GM12878 (cell line): Measurements from ENCODE around the gene RTN4R. TPM values are rescaled to one million over a fixed set of nuclear protein-coding genes. Genes with fewer than 3 reads are reported as not detected.

Experiments
- ATAC-seq: fragments of 200-7000 bp; cut with Tn5 transposase; 3 replicates; pipeline ENCODE4 v1.9.1; 2020; ENCODE audit warnings: mild to moderate bottlenecking, moderate library complexity
- BruUV-seq: library from RNA; stranded (reverse); fragments of 400-500 nt; replicated peaks from 2 replicates; lab custom pipeline; 2021; lab: Mats Ljungman, UMichigan
- CTCF ChIA-PET: fragments of 300-600 bp; sonication (Branson Sonifier 250); formaldehyde crosslinking; extraction: SDS; loops from one replicate; lab custom pipeline; 2021; ENCODE audit warnings: inconsistent platforms; lab: Yijun Ruan, JAX
- POLR2A ChIA-PET: fragments of 350-600 bp; formaldehyde crosslinking; extraction: SDS; loops from one replicate; lab custom pipeline; 2021; ENCODE audit warnings: inconsistent platforms; lab: Charles Lee
- RAD21 ChIA-PET: fragments of 300-600 bp; sonication (Branson Sonifier 250); formaldehyde crosslinking; loops from one replicate; lab custom pipeline; 2023; ENCODE audit warnings: antibody characterized with exemption; ENCODE audit not compliant: unreplicated experiment; lab: Charles Lee
- SMC1A ChIA-PET: fragments of 300-600 bp; sonication (Branson Sonifier 250); formaldehyde crosslinking; loops from one replicate; lab custom pipeline; 2023; ENCODE audit not compliant: unreplicated experiment, uncharacterized antibody; lab: Charles Lee
- DNase-seq: peaks from one replicate; pipeline ENCODE4 v3.0.0-alpha.2; 2011; ENCODE audit warnings: low read depth, low spot score
- FAIRE-seq: peaks from 3 replicates; lab custom pipeline; 2011; peaks lifted over from hg19 to GRCh38; lab: Jason Lieb, UNC
- H2AFZ ChIP-seq: 2 replicates; pipeline ENCODE4 v1.6.0; 2011; ENCODE audit warnings: low read depth, low read length, control low read depth; ENCODE audit not compliant: control insufficient read depth
- H3K27ac ChIP-seq: 2 replicates; pipeline ENCODE4 v1.5.1; 2011; ENCODE audit warnings: control low read depth; ENCODE audit not compliant: control insufficient read depth, insufficient read depth
- H3K27me3 ChIP-seq, 2 experiments: replicated peaks in 1 of 2; 2 replicates each; pipeline versions ENCODE4 v1.6.0 to v1.6.1; 2011; ENCODE audit warnings: low read length in 1 of 2; ENCODE audit not compliant: control insufficient read depth in 2 of 2, insufficient read depth in 2 of 2
- H3K36me3 ChIP-seq, 2 experiments: 2 replicates each; pipeline ENCODE4 v1.5.1; 2011; ENCODE audit warnings: low read length in 1 of 2; ENCODE audit not compliant: control insufficient read depth in 2 of 2, insufficient read depth in 2 of 2
- H3K4me1 ChIP-seq: 2 replicates; pipeline ENCODE4 v1.6.1; 2011; ENCODE audit warnings: mild to moderate bottlenecking, low read length, moderate library complexity, mixed read lengths; ENCODE audit not compliant: control insufficient read depth, insufficient read depth
- H3K4me2 ChIP-seq: 2 replicates; pipeline ENCODE4 v1.6.0; 2011; ENCODE audit warnings: control low read depth; ENCODE audit not compliant: control insufficient read depth, insufficient read depth
- H3K4me3 ChIP-seq: fragments of 200-600 bp; sonication (generic); 2 replicates; pipeline ENCODE4 v1.5.1; 2016
- H3K79me2 ChIP-seq: 2 replicates; pipeline ENCODE4 v1.6.0; 2011; ENCODE audit warnings: low read length; ENCODE audit not compliant: control insufficient read depth, insufficient read depth
- H3K9ac ChIP-seq: 2 replicates; pipeline ENCODE4 v1.8.0; 2011; ENCODE audit warnings: low read length, control low read depth, mixed read lengths; ENCODE audit not compliant: control insufficient read depth, insufficient read depth
- H3K9me3 ChIP-seq: replicated peaks from 3 replicates; pipeline ENCODE4 v1.5.1; 2011; ENCODE audit warnings: mild to moderate bottlenecking, low read length; ENCODE audit not compliant: control insufficient read depth, insufficient read depth
- H4K20me1 ChIP-seq: 2 replicates; pipeline ENCODE4 v1.6.0; 2011; ENCODE audit not compliant: control insufficient read depth, insufficient read depth
- BHLHE40 ChIP-seq, 2 experiments: fragments of 450-650 bp in 1 of 2; IDR thresholded peaks; 2 replicates each; pipeline ENCODE4 v1.6.1; 2011 to 2017; ENCODE audit warnings: low read depth in 2 of 2, borderline replicate concordance in 1 of 2, improper control_type of control experiment in 1 of 2, low read length in 1 of 2, mild to moderate bottlenecking in 1 of 2
- CBFB ChIP-seq: IDR thresholded peaks from 2 replicates; pipeline ENCODE4 v1.6.1; 2016; ENCODE audit warnings: antibody characterized with exemption, low read depth
- CHD4 ChIP-seq: fragments of 200-600 bp; sonication (generic); IDR thresholded peaks from 2 replicates; pipeline ENCODE4 v1.6.1; 2016; ENCODE audit warnings: mild to moderate bottlenecking
- E2F4 ChIP-seq: IDR thresholded peaks from 2 replicates; pipeline ENCODE4 v1.6.1; 2012; ENCODE audit warnings: low read depth, low read length, improper control_type of control experiment
- EZH2 ChIP-seq: IDR thresholded peaks from 2 replicates; pipeline ENCODE4 v1.6.1; 2012; ENCODE audit warnings: low read depth, mild to moderate bottlenecking, control low read depth, inconsistent platforms, low read length, borderline replicate concordance; ENCODE audit not compliant: control insufficient read depth
- FOXM1 ChIP-seq: IDR thresholded peaks from 2 replicates; pipeline ENCODE4 v1.6.1; 2012; ENCODE audit warnings: low read depth, mild to moderate bottlenecking, inconsistent platforms, low read length, moderate library complexity
- IRF4 ChIP-seq: IDR thresholded peaks from 2 replicates; pipeline ENCODE4 v1.6.1; 2011; ENCODE audit warnings: low read depth, low read length
- KAT2A ChIP-seq: conservative IDR thresholded peaks from 2 replicates; pipeline ENCODE4 v1.6.1; 2011; ENCODE audit warnings: low read depth, low read length; ENCODE audit not compliant: control insufficient read depth
- KLF5 ChIP-seq: fragments of 450-650 bp; IDR thresholded peaks from 2 replicates; pipeline ENCODE4 v1.6.1; 2014; ENCODE audit warnings: mild to moderate bottlenecking; ENCODE audit not compliant: partially characterized antibody
- MEF2A ChIP-seq: IDR thresholded peaks from 2 replicates; pipeline ENCODE4 v1.6.1; 2011; ENCODE audit warnings: low read depth, mild to moderate bottlenecking, low read length, moderate library complexity; ENCODE audit not compliant: insufficient read depth
- NBN ChIP-seq: fragments of 450-650 bp; IDR thresholded peaks from 2 replicates; pipeline ENCODE4 v1.6.1; 2016
- NR2C2 ChIP-seq: IDR thresholded peaks from 2 replicates; pipeline ENCODE4 v1.6.1; 2011; ENCODE audit warnings: borderline replicate concordance, low read depth; ENCODE audit not compliant: control insufficient read depth, insufficient read length
- POU2F2 ChIP-seq: IDR thresholded peaks from 3 replicates; pipeline ENCODE4 v1.6.1; 2011; ENCODE audit warnings: low read depth, mild to moderate bottlenecking, low read length, borderline replicate concordance
- RB1 ChIP-seq: fragments of 450-650 bp; formaldehyde crosslinking; IDR thresholded peaks from 2 replicates; pipeline ENCODE4 v1.6.1; 2017; ENCODE audit warnings: mild to moderate bottlenecking, borderline replicate concordance
- RFX5 ChIP-seq: IDR thresholded peaks from 2 replicates; pipeline ENCODE4 v1.6.1; 2011; ENCODE audit warnings: low read depth, low read length, improper control_type of control experiment
- SMAD1 ChIP-seq: fragments of 450-650 bp; IDR thresholded peaks from 2 replicates; pipeline ENCODE4 v1.6.1; 2018; ENCODE audit warnings: mild to moderate bottlenecking, low read depth; ENCODE audit not compliant: partially characterized antibody
- WGBS: methylation state at CpG from one replicate; pipeline ENCODE4 v1.1.6; 2016; ENCODE audit warnings: low lambda C conversion rate; ENCODE audit not compliant: insufficient replicate concordance, insufficient coverage; ENCODE audit errors: missing lambda C conversion rate; 5-methylcytosine and 5-hydroxymethylcytosine counted together
- in situ Hi-C: fragments of 300-500 bp; cut with MboI; formaldehyde crosslinking; loops from 9 replicates; pipeline ENCODE4 v1.14.3; 2018; ENCODE audit warnings: mixed read lengths
- intact Hi-C: fragments of 100-400 bp; cut with micrococcal nuclease; formaldehyde crosslinking; loops from one replicate; pipeline ENCODE4 v1.14.2; 2022; ENCODE audit not compliant: unreplicated experiment
- polyA plus RNA-seq, 11 experiments: library from polyadenylated mRNA; depleted of rRNA in 4 of 11; unstranded in 6 of 11; stranded (reverse) in 5 of 11; fragments of >200 nt; fragmentation: Nextera tagmentation in 4 of 11; fragmentation: Illumina TruSeq in 1 of 11; extraction: Ambion mirVana in 4 of 11; extraction: Trizol in 1 of 11; gene quantifications; 1 replicate in 1 of 11; 2 replicates in 10 of 11; pipeline versions ENCODE4 v1.2.1 to v1.2.3, GENCODE V29; 2011 to 2016; ENCODE audit warnings: inconsistent platforms in 2 of 11, missing spikeins in 2 of 11, low read depth in 1 of 11
- total RNA-seq, 4 experiments: library from RNA; depleted of rRNA in 3 of 4; stranded (reverse); fragments of >200 nt in 3 of 4; fragmentation: Illumina TruSeq in 1 of 4; extraction: Trizol in 1 of 4; gene quantifications; 2 replicates each; pipeline versions ENCODE4 v1.2.1 to v1.2.3, GENCODE V29; 2013 to 2021

Gene RTN4R
- total and polyA plus RNA-seq, 10 of the 15 experiments (the other 5 are each of a cell fraction or from before 2014, with no cell fraction given): 0.03 to 1.0 (median 0.60) TPM; not detected in 2

GRCh38 chr22:20198557-20199319, 69.4 kb downstream of the RTN4R start:
- Histone ChIP-seq H3K36me3 (no peaks in the 10 kb centered on the region), H3K27ac (no peak overlapping the region), H3K9me3 (no peaks in the 10 kb centered on the region), H4K20me1 (no peaks in the 10 kb centered on the region), H3K4me1 (no peaks in the 10 kb centered on the region), H3K4me3 (no peak overlapping the region), H3K79me2 (no peaks in the 10 kb centered on the region), H3K27me3 (peaks cover 0 to 2% of the 10 kb centered on the region in 2 experiments; a peak in 3 of 4 replicates), H2AFZ (no peak overlapping the region), H3K4me2 (no peak overlapping the region), H3K9ac (no peak overlapping the region)
- TF ChIP-seq NBN (no peak), SMAD1 (no peak), CBFB (no peak)
- intact Hi-C loops: no loop called here
- SMC1A ChIA-PET: no interaction called here
- 13% methylated on average over 10 of the region's 10 CpGs for WGBS
- no peak for FAIRE-seq
- in situ Hi-C loops: no loop called here
- RAD21 ChIA-PET: no interaction called here
- POLR2A ChIA-PET: no interaction called here
- CTCF ChIA-PET: no interaction called here
- no peak for ATAC-seq
- no TSS peak for BruUV-seq
- DNase-seq: no peak

GRCh38 chr22:20197407-20198030, 70.6 kb downstream of the RTN4R start:
- intact Hi-C loops (no loop called here), in situ Hi-C loops (no loop called here)
- FAIRE-seq (no peak), ATAC-seq (no peak), DNase-seq (no peak)
- Histone ChIP-seq H3K9me3 (no peaks in the 10 kb centered on the region), H3K4me2 (no peak overlapping the region), H3K27me3 (peaks cover 0 to 2% of the 10 kb centered on the region in 2 experiments; a peak in 3 of 4 replicates), H3K9ac (no peak overlapping the region), H3K36me3 (no peaks in the 10 kb centered on the region), H3K27ac (no peak overlapping the region), H3K4me1 (no peaks in the 10 kb centered on the region), H4K20me1 (no peaks in the 10 kb centered on the region), H2AFZ (no peak overlapping the region), H3K4me3 (no peak overlapping the region), H3K79me2 (no peaks in the 10 kb centered on the region)
- WGBS: 49% methylated on average over 18 of the region's 18 CpGs
- no TSS peak for BruUV-seq
- ChIA-PET POLR2A (no interaction called here), CTCF (no interaction called here), SMC1A (interaction anchor here (1.4 kb wide), 1 partner anchor 9 kb away, joined by 4 read pairs; no protein-coding TSS in a partner anchor), RAD21 (no interaction called here)
- TF ChIP-seq RFX5 (no peak), POU2F2 (no peak), FOXM1 (no peak), KAT2A (no peak), KLF5 (no peak), NR2C2 (no peak), CHD4 (no peak), BHLHE40 (IDR thresholded peaks at IDR 0.05; ENCODE audit: borderline replicate concordance in 1 of 2, low read depth in 2 of 2, low read length in 1 of 2) (no peak), MEF2A (no peak), RB1 (no peak), EZH2 (no peak), IRF4 (no peak), E2F4 (no peak)
